H9 (cell line): ENCODE data around the gene SEMA5A. TPM values are rescaled to one million over a fixed set of nuclear protein-coding genes. Genes with fewer than 3 reads are reported as not detected.

Source experiments
- DNase-seq: peaks from one replicate; pipeline ENCODE4 v3.0.0-alpha.2; 2017
- H2AFZ ChIP-seq: one replicate; pipeline ENCODE4 v1.6.1; 2013; ENCODE audit warnings: mild to moderate bottlenecking, low read length, control low read depth, moderate library complexity
- H2AK5ac ChIP-seq: 2 replicates; pipeline ENCODE4 v1.6.1; 2013; ENCODE audit warnings: low read length, control low read depth, mixed read lengths; ENCODE audit not compliant: insufficient read length
- H2BK120ac ChIP-seq: one replicate; pipeline ENCODE4 v1.6.1; 2013; ENCODE audit warnings: low read depth, mild to moderate bottlenecking, low read length, control low read depth, inconsistent platforms; ENCODE audit not compliant: poor library complexity, severe bottlenecking
- H2BK12ac ChIP-seq: 2 replicates; pipeline ENCODE4 v1.6.1; 2013; ENCODE audit warnings: low read length, control low read depth, mixed read lengths, low read depth; ENCODE audit not compliant: insufficient read length
- H2BK15ac ChIP-seq: 2 replicates; pipeline ENCODE4 v1.6.1; 2013; ENCODE audit warnings: low read depth, low read length, control low read depth
- H2BK20ac ChIP-seq: one replicate; pipeline ENCODE4 v1.6.1; 2013; ENCODE audit warnings: low read depth, mild to moderate bottlenecking, low read length, control low read depth, inconsistent platforms; ENCODE audit not compliant: poor library complexity, severe bottlenecking
- H2BK5ac ChIP-seq: 2 replicates; pipeline ENCODE4 v1.6.1; 2013; ENCODE audit warnings: low read length, control low read depth, mixed read lengths; ENCODE audit not compliant: insufficient read length
- H3K14ac ChIP-seq: 2 replicates; pipeline ENCODE4 v1.6.1; 2013; ENCODE audit warnings: low read length, control low read depth; ENCODE audit not compliant: insufficient read depth
- H3K18ac ChIP-seq: 2 replicates; pipeline ENCODE4 v1.6.1; 2013; ENCODE audit warnings: low read depth, mild to moderate bottlenecking, mixed read lengths, low read length, control low read depth; ENCODE audit not compliant: insufficient read length
- H3K23ac ChIP-seq: 2 replicates; pipeline ENCODE4 v1.6.1; 2013; ENCODE audit warnings: low read length, control low read depth, mixed read lengths, low read depth; ENCODE audit not compliant: insufficient read length
- H3K23me2 ChIP-seq: 2 replicates; pipeline ENCODE4 v1.6.1; 2013; ENCODE audit warnings: low read depth, mild to moderate bottlenecking, mixed read lengths, low read length, control low read depth; ENCODE audit not compliant: insufficient read length, poor library complexity, severe bottlenecking
- H3K27ac ChIP-seq: 2 replicates; pipeline ENCODE4 v1.5.1; 2013; ENCODE audit warnings: low read length, control low read depth, mixed read lengths, low read depth; ENCODE audit not compliant: insufficient read length
- H3K27me3 ChIP-seq: 2 replicates; pipeline ENCODE4 v1.6.1; 2013; ENCODE audit warnings: low read length, control low read depth, inconsistent platforms; ENCODE audit not compliant: insufficient read depth
- H3K4ac ChIP-seq: 2 replicates; pipeline ENCODE4 v1.6.1; 2013; ENCODE audit warnings: low read depth, mild to moderate bottlenecking, control low read depth, inconsistent platforms, low read length, moderate library complexity
- H3K4me1 ChIP-seq: 2 replicates; pipeline ENCODE4 v1.6.1; 2013; ENCODE audit warnings: low read length, control low read depth, inconsistent platforms; ENCODE audit not compliant: insufficient read depth
- H3K4me2 ChIP-seq: 2 replicates; pipeline ENCODE4 v1.6.1; 2013; ENCODE audit warnings: low read length, control low read depth, mixed read lengths; ENCODE audit not compliant: insufficient read length, insufficient read depth
- H3K56ac ChIP-seq: 2 replicates; pipeline ENCODE4 v1.6.1; 2013; ENCODE audit warnings: low read depth, mild to moderate bottlenecking, mixed read lengths, low read length, control low read depth; ENCODE audit not compliant: insufficient read length
- H3K79me1 ChIP-seq: 2 replicates; pipeline ENCODE4 v1.6.1; 2013; ENCODE audit warnings: low read depth, mild to moderate bottlenecking, moderate library complexity, low read length, control low read depth, inconsistent platforms; ENCODE audit not compliant: insufficient read depth, poor library complexity, severe bottlenecking
- H3K79me2 ChIP-seq: 2 replicates; pipeline ENCODE4 v1.6.1; 2013; ENCODE audit warnings: low read length, control low read depth, inconsistent platforms; ENCODE audit not compliant: insufficient read depth
- H3K9ac ChIP-seq: 2 replicates; pipeline ENCODE4 v1.6.1; 2013; ENCODE audit warnings: low read length, control low read depth, mixed read lengths; ENCODE audit not compliant: insufficient read length; ENCODE audit errors: extremely low read depth
- H3K9me3 ChIP-seq: one replicate; pipeline ENCODE4 v1.6.1; 2013; ENCODE audit warnings: low read depth, low read length, inconsistent platforms; ENCODE audit not compliant: control insufficient read depth
- H3T11ph ChIP-seq: one replicate; pipeline ENCODE4 v1.6.1; 2013; ENCODE audit warnings: mild to moderate bottlenecking, low read length, control low read depth, inconsistent platforms
- H4K20me1 ChIP-seq: one replicate; pipeline ENCODE4 v1.6.1; 2013; ENCODE audit not compliant: control insufficient read depth, insufficient read length, insufficient read depth
- H4K5ac ChIP-seq: 2 replicates; pipeline ENCODE4 v1.6.1; 2013; ENCODE audit warnings: low read depth, mild to moderate bottlenecking, mixed read lengths, low read length, control low read depth; ENCODE audit not compliant: insufficient read length
- H4K8ac ChIP-seq: replicated peaks from 2 replicates; pipeline ENCODE4 v1.6.1; 2013; ENCODE audit warnings: low read length, control low read depth, mixed read lengths, low read depth; ENCODE audit not compliant: insufficient read length
- H4K91ac ChIP-seq: 2 replicates; pipeline ENCODE4 v1.6.1; 2013; ENCODE audit warnings: low read depth, mild to moderate bottlenecking, moderate library complexity, mixed read lengths, low read length, control low read depth; ENCODE audit not compliant: insufficient read length
- H3K27ac Mint-ChIP-seq, 3 experiments: 2 replicates in 2 of 3; 3 replicates in 1 of 3; pipeline ENCODE4 v1.8.0; 2020 to 2021; ENCODE audit warnings: mixed read lengths in 3 of 3, mild to moderate bottlenecking in 1 of 3, moderate library complexity in 1 of 3
- H3K27me3 Mint-ChIP-seq: 2 replicates; pipeline ENCODE4 v1.8.0; 2021; ENCODE audit warnings: low read depth, mild to moderate bottlenecking, moderate library complexity, mixed read lengths
- H3K36me3 Mint-ChIP-seq, 3 experiments: 2 replicates in 2 of 3; 3 replicates in 1 of 3; pipeline ENCODE4 v1.8.0; 2020 to 2021; ENCODE audit warnings: low read depth in 3 of 3, mixed read lengths in 3 of 3; ENCODE audit not compliant: insufficient read depth in 1 of 3
- H3K4me1 Mint-ChIP-seq, 2 experiments: 2 replicates each; pipeline ENCODE4 v1.8.0; 2020; ENCODE audit warnings: mixed read lengths in 2 of 2
- H3K4me3 Mint-ChIP-seq, 2 experiments: 2 replicates in 1 of 2; 3 replicates in 1 of 2; pipeline ENCODE4 v1.8.0; 2020 to 2021; ENCODE audit warnings: mild to moderate bottlenecking in 2 of 2, mixed read lengths in 2 of 2, moderate library complexity in 1 of 2
- H3K9me3 Mint-ChIP-seq, 2 experiments: 2 replicates in 1 of 2; 3 replicates in 1 of 2; pipeline ENCODE4 v1.8.0; 2020; ENCODE audit warnings: mild to moderate bottlenecking in 2 of 2, mixed read lengths in 2 of 2, moderate library complexity in 1 of 2
- CTCF ChIP-seq: fragments of 200-600 bp; sonication (generic); conservative IDR thresholded peaks from 3 replicates; pipeline ENCODE4 v1.8.0; 2021; ENCODE audit warnings: antibody characterized with exemption, mild to moderate bottlenecking
- WGBS: extraction: QIAGEN DNeasy Blood & Tissue Kit; methylation state at CpG from one replicate; pipeline ENCODE4 v1.1.7; 2013; ENCODE audit warnings: missing lambda C conversion rate, low lambda C conversion rate, mixed read lengths; ENCODE audit not compliant: insufficient read length; ENCODE audit errors: extremely low coverage; 5-methylcytosine and 5-hydroxymethylcytosine counted together
- total RNA-seq: library from RNA; stranded (reverse); gene quantifications from 2 replicates; pipeline ENCODE4 v1.2.1, GENCODE V29; 2021

The SEMA5A gene
- total RNA-seq, 1 experiment from 2014 or later, result 4.3 TPM

- Histone ChIP-seq H3K9me3 (no peaks in the 10 kb centered on the region), H3K14ac (no peak overlapping the region), H3K56ac (no peak overlapping the region), H4K91ac (no peak overlapping the region), H4K8ac (no peak overlapping the region), H2BK15ac (no peak overlapping the region), H3K4me2 (no peak overlapping the region), H3K27ac (no peak overlapping the region), H3K23me2 (no peaks in the 10 kb centered on the region), H2AK5ac (no peak overlapping the region), H4K20me1 (no peaks in the 10 kb centered on the region), H3K27me3 (no peaks in the 10 kb centered on the region), H3K23ac (no peak overlapping the region), H3K79me1 (no peaks in the 10 kb centered on the region), H3K79me2 (no peaks in the 10 kb centered on the region), H2BK5ac (no peak overlapping the region), H3T11ph (no peak overlapping the region), H2BK12ac (no peak overlapping the region), H3K4ac (no peak overlapping the region), H3K18ac (no peak overlapping the region), H2BK20ac (no peak overlapping the region), H2AFZ (no peak overlapping the region), H3K4me1 (no peaks in the 10 kb centered on the region; the same call in 1 of the 2 replicates), H2BK120ac (no peak overlapping the region), H4K5ac (no peak overlapping the region), H3K9ac (no peak overlapping the region)
- no peak for DNase-seq
- TF ChIP-seq CTCF, result no peak
- Mint-ChIP-seq H3K4me3 (no peak overlapping the region), H3K27ac (0 out of 7 replicates have a peak overlapping the region, but pooled peaks of 1 of the 3 experiments have one; percentile 45), H3K9me3 (no peaks in the 10 kb centered on the region), H3K27me3 (no peaks in the 10 kb centered on the region), H3K36me3 (no peaks in the 10 kb centered on the region), H3K4me1 (peaks cover 2 to 4% of the 10 kb centered on the region in 2 experiments; a peak in 1 of 4 replicates)
- no CpG with 5 or more reads among the region's 5 CpGs for WGBS
Observed at GRCh38 chr5:9015260-9015936, 530.5 kb downstream of the SEMA5A start.
